Fibroblast of the aortic adventitia (primary cell): ENCODE measurements around the gene ENTPD8. TPM values are rescaled to one million over a fixed set of nuclear protein-coding genes. Genes with fewer than 3 reads are reported as not detected.

Experiments
- DNase-seq: peaks from one replicate; pipeline ENCODE4 v3.0.0-alpha.2; 2010; ENCODE audit warnings: low read depth
- H3K4me3 ChIP-seq: 2 replicates; pipeline ENCODE4 v1.5.1; 2011; ENCODE audit warnings: low read depth, mild to moderate bottlenecking, control low read depth, low read length, moderate library complexity
- total RNA-seq: library from RNA; depleted of rRNA; stranded (reverse); fragments of >200 nt; gene quantifications from 2 replicates; pipeline ENCODE4 v1.2.3, GENCODE V29; 2012; ENCODE audit warnings: low replicate concordance
- TF ChIP-seq, protein P1 (sequence below): IDR thresholded peaks from 2 replicates; pipeline ENCODE4 v1.5.1; 2011; ENCODE audit warnings: mild to moderate bottlenecking, low read length, control low read depth, inconsistent platforms; ENCODE audit not compliant: insufficient read depth

ENTPD8 gene
- total RNA-seq, 1 donor, result not detected

GRCh38 chr9:137435980-137436760 is 5.0 kb downstream of the ENTPD8 start:
- TF ChIP-seq, protein P1, sequence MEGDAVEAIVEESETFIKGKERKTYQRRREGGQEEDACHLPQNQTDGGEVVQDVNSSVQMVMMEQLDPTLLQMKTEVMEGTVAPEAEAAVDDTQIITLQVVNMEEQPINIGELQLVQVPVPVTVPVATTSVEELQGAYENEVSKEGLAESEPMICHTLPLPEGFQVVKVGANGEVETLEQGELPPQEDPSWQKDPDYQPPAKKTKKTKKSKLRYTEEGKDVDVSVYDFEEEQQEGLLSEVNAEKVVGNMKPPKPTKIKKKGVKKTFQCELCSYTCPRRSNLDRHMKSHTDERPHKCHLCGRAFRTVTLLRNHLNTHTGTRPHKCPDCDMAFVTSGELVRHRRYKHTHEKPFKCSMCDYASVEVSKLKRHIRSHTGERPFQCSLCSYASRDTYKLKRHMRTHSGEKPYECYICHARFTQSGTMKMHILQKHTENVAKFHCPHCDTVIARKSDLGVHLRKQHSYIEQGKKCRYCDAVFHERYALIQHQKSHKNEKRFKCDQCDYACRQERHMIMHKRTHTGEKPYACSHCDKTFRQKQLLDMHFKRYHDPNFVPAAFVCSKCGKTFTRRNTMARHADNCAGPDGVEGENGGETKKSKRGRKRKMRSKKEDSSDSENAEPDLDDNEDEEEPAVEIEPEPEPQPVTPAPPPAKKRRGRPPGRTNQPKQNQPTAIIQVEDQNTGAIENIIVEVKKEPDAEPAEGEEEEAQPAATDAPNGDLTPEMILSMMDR, result no peak
- no peak overlapping the region for H3K4me3 ChIP-seq
- peak; percentile 73 for DNase-seq

DNA sequence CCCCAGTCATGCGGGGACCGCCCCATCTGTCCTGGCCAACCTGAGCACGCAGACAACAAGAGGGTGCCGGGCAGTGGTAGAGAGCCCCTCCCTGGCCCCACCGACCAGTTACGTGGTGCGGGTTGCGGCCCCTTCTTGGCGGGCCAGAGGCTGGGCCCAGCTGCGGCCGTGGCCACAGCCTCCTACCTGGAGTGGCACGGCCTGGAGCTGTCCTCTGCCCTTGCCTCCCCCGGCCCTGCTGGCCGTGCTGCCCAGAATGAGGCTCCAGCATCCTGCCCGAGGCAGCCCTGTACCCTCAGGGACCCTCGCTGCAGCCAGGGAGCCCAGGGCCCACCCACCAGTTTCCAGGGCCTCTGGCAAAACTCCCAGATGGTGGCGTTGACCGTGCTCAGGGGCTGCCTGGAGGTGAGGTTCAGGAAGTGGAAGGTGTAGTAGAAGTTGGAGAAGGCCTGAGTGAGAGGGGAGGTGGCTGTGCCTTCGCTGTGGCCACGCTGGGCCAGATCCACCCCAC is 5.7 kb downstream of the ENTPD8 start:
- H3K4me3 ChIP-seq, result no peak overlapping the region
- DNase-seq, result no peak
- TF ChIP-seq, protein P1, result no peak

DNA sequence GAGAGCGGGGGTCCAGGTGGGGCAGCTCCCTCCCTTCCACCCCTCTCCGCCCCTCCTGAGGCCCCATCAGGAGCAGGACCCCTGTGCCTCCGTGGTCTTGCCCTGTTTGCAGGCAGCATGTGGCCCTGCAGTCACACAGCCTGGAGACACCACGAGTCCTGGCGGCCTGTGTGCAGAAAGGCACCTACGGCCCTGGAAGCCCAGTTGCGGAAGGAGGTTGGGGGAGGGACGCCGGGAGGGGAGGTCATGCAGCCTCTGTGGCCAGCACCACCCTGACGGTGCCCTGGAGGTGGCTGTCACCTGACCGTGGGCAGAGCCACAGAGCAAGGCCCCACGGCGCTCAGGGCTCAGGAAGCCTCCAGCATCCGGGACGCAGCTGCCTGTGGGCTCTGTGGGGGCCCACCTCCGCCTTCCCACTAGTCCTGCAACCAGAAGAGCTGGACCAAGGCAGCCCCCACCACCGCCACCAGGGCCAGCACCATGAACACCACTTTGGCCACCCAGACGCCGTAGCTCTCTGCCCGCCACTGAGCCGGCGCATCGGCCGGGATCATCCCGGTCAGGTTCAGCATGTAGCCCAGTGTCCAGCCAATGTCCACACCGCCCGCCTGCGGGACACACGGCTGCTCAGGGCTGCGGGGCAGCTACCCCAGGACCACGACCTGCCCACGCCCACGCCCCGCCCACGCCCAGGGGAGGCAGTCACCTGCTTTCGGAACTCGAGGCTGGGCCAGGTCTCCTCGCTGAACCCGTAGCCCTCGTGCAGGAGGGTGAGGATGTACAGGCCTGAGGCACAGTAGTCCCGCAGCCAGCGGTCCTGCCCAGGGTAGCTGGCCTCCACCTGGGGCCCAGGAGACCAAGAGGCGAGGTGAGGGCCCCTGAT is 6.4 kb downstream of the ENTPD8 start:
- no peak overlapping the region for H3K4me3 ChIP-seq
- no peak for DNase-seq
- TF ChIP-seq, protein P1, result no peak

DNA sequence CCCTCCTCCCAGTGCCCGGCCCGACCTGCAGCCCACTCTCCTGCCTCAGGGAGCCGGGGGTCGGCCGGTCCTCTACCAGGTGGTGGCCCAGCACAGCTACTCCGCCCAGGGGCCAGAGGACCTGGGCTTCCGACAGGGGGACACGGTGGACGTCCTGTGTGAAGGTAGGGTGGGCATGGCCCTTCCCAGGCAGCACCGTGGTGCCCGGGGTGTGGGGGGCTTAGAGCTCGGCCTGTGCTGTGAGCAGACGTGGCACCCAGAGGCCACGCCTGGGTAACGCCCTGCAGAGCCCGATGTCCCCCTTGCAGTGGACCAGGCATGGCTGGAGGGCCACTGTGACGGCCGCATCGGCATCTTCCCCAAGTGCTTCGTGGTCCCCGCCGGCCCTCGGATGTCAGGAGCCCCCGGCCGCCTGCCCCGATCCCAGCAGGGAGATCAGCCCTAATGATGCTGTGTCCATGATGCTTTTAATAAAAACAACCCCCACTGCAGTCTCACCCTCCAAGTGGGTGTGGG is 7.2 kb downstream of the ENTPD8 start:
- no peak for DNase-seq
- TF ChIP-seq, protein P1, result no peak

DNA sequence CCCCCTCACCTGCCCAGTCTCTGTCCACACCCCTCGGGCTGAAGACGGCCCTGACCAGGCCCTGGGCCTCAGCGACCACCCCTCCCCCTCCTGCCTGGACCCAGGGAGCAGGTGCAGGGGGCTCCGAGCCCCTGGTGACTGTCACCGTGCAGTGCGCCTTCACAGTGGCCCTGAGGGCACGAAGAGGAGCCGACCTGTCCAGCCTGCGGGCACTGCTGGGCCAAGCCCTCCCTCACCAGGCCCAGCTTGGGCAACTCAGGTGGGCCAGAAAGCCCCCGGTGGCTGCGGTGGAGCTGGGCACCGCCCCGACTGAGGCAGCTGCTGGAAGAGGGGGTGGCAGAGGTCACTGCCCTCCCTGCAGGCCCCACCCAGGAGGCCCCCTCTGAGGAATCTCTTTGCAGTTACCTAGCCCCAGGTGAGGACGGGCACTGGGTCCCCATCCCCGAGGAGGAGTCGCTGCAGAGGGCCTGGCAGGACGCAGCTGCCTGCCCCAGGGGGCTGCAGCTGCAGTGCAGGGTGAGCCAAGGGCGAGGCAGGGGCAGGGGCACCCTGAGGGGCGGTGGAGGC is 7.7 kb downstream of the ENTPD8 start:
- TF ChIP-seq, protein P1, result no peak
- no peak overlapping the region for H3K4me3 ChIP-seq
- DNase-seq, result no peak

More for the DNA sequence above, 7.2 kb downstream of the ENTPD8 start:
- no peak overlapping the region for H3K4me3 ChIP-seq

GRCh38 chr9:137432687-137433348 is 8.3 kb downstream of the ENTPD8 start:
- no peak overlapping the region for H3K4me3 ChIP-seq
- no peak for DNase-seq
- TF ChIP-seq, protein P1, result no peak
